HG03432 (cell line): ENCODE results near the gene P2RX2.

Source experiments
- ATAC-seq: cut with Tn5 transposase; IDR thresholded peaks from one replicate; pipeline ENCODE4 v1.9.1; 2021; ENCODE audit warnings: mild to moderate bottlenecking, moderate library complexity; ENCODE audit not compliant: unreplicated experiment

The P2RX2 gene

DNA sequence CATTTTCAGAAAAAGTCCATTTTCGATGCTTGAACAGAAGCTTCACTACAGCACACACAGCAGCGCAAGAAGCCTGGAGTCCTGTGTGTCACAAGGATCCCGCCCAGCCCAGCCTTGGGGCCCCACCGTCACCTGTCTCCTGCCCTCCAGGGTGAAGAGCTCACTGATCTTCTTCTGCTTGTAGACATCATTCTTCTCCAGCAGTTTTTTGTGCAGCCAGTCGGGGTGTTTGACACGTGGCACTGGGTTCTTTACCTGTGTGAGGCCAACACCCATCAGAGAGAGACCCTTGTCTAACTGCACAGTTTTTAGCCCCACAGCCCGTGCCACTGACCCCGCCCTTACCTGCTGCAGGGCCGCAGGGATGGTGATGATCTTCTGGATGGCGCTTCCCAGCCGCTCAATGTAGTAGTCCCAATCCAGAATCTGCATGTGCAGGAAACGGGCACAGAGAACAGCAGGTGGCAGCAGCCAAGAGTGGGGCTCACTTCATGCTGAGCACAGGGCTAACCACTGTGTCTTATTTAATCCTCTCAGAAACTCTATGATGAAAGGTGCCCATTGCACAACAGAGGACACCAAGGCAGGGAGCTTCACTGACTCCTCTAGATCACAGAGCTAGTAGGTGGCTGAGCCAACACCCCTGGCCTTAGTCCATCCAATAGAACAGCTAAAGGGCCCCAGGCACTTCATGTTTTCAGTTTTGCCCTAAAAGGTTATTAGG, 38.6 kb downstream of the P2RX2 start:
- ATAC-seq: no peak

DNA sequence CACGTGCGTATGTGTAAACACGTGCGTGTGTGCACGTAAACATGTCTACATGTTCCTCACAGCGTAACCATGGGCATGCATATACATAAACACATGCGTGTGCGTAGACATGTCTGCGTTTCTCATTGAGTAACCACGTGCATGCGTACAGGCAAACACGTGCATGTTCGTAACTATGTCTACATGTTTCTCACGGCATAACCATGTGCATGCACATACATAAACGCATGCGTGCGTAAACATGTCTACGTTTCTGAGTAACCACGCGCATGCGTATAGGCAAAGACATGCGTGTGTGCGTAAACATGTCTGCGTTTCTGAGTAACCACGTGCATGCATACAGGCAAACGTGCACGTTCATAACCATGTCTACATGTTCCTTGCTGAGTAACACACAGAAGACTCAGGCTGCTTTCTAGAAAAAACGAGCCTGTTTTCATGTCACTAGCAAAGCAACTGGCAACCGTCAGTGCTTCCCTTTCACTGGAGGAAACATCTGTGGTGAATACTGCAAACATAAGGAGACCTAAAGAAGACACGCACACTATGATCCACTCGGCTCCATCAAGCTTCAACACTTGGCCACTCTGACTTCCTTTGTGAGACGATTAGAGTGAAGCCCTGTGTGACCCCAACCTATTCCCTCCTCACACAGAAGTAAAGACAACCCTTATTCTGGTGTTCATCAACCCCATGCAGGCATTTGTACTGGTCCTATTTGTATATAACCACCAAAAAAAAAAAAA, 39.7 kb downstream of the P2RX2 start:
- no peak for ATAC-seq

DNA sequence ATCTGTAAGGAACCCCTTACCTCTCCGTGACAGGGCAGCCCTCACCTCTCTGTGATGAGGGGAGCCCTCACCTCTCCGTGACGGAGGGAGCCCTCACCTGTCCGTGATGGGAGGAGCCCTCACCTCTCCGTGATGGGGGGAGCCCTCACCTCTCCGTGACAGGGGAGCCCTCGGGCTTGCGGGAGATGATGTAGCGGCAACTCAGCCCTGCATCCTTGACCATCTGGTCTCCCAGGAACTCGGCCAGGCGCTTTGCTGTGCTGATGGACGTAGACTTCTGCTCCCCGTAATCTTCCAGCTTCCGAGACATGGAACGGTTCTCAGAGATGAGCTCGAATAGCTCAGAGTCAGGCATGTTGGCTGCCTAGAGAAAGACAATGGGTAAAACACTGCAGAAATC, 40.6 kb downstream of the P2RX2 start:
- no peak for ATAC-seq

DNA sequence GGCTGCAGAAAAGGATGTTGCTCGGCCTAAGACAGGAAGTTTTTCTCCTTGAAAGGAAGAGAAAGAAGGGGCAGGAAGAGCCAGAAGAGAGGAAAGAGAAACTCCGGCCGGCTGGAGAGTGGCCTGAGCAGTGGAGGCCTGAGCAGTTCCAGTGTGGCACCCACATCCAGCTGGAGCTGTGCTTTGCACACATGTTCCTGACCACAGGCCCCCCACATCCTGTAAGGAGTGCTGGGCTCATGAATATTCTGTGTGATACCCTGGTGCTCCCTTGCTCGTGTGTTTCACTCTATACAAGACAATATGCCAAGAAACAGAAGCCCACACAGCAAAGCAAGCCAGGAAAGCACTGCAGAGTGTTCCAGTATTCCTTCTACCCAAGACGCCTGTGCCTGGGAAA, 41.5 kb downstream of the P2RX2 start:
- ATAC-seq: no peak

DNA sequence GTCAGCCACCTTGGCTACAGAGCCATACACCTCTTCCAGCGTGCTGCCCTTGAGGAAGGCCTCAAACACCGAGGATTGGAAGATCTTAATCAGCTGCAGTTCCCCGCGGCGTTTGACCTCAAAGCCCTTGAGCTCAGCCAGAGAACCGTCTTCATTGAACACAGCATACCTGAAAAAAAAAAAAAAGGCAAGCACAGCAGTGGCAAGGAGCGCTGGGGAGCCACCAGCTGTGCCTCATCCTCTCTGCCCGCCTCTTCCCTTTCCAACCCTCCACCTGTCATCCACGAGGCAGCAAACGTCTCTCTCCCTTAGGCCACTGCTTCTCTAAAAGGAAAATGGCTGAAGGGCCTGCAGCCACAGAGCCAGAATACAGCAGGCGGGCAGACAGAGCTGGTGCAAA, 42.4 kb downstream of the P2RX2 start:
- ATAC-seq: no peak

DNA sequence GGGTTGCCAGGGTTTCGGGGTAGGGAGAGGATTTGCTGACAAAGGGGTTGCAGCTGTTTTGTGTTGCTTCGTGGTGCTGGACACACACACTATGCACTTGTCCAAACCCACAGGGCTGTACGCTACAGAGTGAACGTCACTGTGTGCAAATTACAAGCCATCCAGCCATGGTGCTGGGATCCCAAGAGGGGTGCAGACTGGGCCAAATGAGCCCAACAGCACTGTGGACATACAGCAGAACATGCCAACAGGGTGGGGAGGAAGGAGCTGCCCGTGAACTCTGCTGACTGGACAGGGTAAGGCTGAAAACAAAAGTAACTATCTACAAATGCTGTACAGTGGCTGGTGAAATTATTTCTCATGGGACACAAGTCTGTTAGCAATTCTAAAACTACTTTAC, 43.4 kb downstream of the P2RX2 start:
- no peak for ATAC-seq

DNA sequence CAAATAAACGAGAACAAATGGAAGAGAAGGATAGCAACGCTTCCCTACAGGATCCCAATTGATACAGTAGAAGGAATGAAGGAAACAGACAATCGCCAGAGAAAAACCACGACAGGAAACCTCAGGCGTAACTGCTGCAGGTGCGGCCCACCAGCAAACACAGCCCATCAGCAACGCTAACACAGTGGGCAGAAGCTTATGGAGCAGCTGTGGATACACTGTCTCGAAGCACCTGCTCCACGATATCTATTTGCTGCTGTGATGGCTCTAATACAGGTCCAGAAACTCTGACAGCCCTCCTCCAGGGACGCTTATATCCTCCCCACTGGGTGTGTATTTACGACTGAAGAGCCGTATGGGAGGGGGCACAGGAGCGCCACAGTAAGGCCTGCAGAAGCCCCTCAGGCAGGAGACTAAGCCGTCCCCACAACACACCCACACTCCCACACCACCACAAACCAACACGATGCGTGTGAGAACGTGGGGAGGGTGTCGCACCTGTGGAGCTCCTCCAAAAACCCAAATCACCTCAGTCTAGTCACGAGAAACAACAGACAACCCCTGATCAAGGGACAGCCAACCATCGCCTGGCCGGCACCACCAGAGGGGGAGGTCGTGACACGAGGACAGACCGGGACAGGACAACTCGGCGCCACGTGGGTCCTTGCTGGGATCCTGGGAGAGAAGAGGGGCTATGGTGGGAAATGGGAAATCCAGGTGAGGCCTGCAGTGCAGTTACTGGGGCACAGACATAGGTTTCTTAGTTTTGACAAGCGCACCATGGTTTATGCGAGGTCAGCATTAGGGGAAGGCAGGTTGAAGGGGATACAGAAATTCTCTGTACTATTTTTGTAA, 44.6 kb downstream of the P2RX2 start:
- no peak for ATAC-seq

DNA sequence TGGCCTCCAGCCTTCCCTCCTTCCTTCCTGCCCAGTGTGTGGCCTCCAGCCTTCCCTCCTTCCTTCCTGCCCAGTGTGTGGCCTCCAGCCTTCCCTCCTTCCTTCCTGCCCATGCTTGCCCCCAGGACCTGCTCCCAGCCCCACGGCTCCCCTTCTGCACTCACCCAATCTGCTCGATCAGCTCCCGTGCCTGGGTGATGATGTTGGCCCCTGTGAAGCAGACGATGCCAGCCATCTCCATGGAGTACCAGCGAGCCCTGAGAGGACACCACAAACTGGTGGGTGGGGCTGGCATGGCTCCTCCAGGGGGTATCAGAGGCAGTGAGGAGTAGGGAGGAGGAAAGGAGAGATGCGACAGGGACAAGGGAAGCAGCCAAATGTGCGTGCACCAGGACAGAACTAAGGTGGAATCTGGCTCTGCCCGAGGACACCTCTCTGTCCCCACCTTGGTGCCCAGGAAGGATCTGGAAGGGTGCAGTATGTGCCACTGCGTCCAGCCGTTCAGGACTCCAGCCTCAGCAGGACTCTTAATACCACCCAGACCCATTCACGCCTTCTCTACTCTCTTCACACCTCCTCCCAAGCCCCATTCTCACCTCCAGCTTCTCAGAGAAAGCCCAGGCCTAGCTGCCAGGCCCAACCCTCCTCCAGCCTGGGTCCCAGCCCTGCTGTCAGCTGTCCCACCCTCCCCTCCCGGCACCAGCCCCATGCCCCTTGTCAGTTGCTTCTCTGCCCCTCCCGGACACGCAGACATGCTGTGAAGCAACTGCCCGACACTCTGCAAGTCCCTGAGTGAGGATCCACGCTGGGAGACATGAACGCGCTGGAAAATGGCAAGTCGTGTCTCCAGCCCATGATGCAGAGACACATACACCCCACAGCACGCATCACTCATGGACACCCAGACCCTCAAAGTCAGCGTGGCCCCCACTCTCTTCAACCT, 45.9 kb downstream of the P2RX2 start:
- ATAC-seq: no peak

DNA sequence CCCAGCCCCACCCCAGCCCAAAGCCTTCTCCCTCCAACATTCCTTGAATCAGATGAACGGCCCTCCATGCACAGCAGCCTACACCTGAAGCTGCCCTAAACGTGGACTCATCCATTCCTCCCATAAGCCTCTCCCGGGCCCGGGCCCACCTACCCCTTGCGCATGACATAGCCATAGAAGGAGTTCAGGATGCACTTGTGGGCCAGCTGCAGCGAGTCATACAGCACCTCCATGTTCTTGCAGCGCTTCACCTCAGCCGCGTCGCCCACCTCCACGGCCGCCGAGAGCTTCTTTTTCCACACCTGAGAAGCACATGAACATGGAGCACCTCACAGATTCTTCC, 46.5 kb downstream of the P2RX2 start:
- no peak for ATAC-seq

DNA sequence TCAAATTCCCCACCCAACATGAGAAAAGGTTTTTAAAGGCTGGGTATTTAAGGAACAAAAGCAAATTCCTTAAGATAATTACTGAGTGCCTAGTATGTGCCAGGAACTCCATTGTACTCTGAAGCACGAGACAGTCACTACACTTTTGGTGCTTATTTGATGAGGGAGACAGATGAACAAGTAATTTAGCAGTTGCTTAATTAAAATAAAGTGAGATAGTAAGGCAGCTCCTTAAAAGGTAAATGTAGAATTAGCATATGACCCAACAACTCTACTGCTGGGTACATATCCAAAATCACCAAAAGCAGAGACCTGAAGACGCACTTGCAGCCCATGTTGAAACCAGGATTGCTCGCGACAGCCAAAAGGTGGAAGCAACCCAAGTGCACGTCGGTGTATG, 47.2 kb downstream of the P2RX2 start:
- ATAC-seq: no peak

DNA sequence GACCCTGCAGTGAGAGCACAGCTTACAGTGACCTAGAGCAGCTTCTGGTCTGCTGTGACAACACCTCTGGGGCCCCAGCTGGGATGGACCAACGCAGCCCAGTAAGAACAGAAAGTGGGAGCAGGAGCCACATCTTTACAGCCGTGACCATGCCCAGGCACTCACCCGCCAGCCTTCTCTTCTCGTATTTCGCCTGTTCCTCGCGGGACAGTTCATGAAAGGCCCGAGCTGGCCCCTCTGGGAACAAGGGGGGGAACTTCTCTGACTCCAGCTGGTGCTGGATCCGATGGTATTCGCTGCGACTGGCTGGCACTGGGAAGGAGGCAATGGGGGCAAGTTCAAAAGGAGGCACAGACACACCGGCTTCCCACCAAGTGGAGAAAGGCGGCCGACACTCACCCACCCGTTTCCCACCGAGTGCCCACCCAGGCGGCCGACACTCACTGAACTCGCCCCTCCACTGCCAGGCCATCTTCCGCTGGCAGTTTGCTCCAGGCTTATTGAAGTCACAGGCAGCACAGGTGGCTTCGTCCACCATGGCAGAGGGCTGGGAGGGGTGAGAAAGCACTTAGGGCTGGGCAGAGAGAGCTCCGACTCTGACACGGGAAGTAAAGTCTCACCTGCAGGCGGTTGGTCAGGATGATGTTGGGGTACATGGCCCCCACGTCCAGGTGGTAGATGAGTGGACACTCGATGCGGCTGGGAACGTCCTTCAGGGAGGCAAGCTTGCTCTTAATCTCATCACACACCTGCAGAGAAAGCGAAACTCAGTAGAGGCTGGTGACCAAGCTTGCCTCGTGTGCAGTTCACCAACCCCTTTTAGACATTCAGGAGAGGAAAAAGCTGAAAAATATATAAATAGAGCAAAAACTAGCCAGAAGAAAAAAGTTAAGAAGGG, 49.9 kb downstream of the P2RX2 start:
- no peak for ATAC-seq

DNA sequence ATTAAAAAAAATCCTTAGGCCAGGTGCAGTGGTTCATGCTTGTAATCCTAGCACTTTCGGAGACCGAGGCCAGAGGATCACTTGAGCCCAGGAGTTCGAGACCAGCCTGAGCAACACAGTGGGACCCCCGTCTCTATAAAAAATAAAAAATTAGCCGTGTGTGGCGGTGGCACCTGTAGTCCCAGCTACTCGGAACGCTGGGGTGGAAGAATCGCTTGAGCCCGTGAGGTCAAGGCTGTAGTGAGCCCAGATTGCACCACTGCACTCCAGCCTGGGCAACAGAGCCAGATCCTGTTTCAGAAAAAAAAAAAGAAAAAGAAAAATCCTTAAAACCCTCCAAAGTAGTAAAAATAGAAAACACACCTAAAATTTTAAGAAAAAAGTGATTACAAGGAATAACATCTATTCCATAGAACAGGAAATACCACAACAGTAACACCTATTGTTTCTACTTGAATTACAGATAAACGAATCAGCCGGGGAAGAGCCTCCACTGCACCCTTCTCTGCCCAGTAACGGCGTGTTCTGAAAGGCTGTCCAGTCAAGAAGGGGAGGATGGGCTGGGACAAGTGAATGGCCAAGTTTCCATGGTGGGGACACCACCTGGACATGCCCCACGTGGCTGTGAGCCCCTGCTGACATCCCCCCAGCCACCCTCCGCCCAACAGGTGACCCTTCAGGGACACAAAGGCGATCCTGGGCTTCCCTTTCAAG, 50.7 kb downstream of the P2RX2 start:
- ATAC-seq: no peak
